Astrocyte (in vitro differentiated cells and primary cell): ENCODE measurements around the gene MCCD1. TPM values are rescaled to one million over a fixed set of nuclear protein-coding genes. Genes with fewer than 3 reads are reported as not detected.

Experiments
- DNase-seq: peaks from one replicate; pipeline ENCODE4 v3.0.0-alpha.2; 2010; ENCODE audit warnings: low read depth
- FAIRE-seq: peaks from 2 replicates; lab custom pipeline; 2011; peaks lifted over from hg19 to GRCh38; lab: Jason Lieb, UNC
- H2AFZ ChIP-seq: 2 replicates; pipeline ENCODE4 v1.6.0; 2012; ENCODE audit warnings: low read depth, low read length, inconsistent platforms
- H3K27ac ChIP-seq: 2 replicates; pipeline ENCODE4 v1.5.1; 2011; ENCODE audit warnings: low read depth, low read length, inconsistent platforms
- H3K27me3 ChIP-seq: 2 replicates; pipeline ENCODE4 v1.6.0; 2011; ENCODE audit warnings: low read length, inconsistent platforms; ENCODE audit not compliant: insufficient read depth
- H3K36me3 ChIP-seq: 2 replicates; pipeline ENCODE4 v1.5.1; 2011; ENCODE audit warnings: low read length, inconsistent platforms; ENCODE audit not compliant: insufficient read depth
- H3K4me1 ChIP-seq: 2 replicates; pipeline ENCODE4 v1.5.1; 2011; ENCODE audit warnings: low read length, inconsistent platforms; ENCODE audit not compliant: insufficient read depth
- H3K4me2 ChIP-seq: 2 replicates; pipeline ENCODE4 v1.6.0; 2012; ENCODE audit warnings: low read length, inconsistent platforms
- H3K4me3 ChIP-seq: 2 replicates; pipeline ENCODE4 v1.5.1; 2011; ENCODE audit warnings: low read depth, mild to moderate bottlenecking, low read length, inconsistent platforms; ENCODE audit not compliant: insufficient read depth
- H3K79me2 ChIP-seq: 2 replicates; pipeline ENCODE4 v1.6.0; 2012; ENCODE audit warnings: mild to moderate bottlenecking, low read length, inconsistent platforms; ENCODE audit not compliant: insufficient read depth
- H3K9ac ChIP-seq: 2 replicates; pipeline ENCODE4 v1.6.0; 2012; ENCODE audit warnings: mild to moderate bottlenecking, low read length, inconsistent platforms
- H3K9me3 ChIP-seq: 2 replicates; pipeline ENCODE4 v1.5.1; 2012; ENCODE audit warnings: low read depth, mild to moderate bottlenecking, low read length, inconsistent platforms; ENCODE audit not compliant: insufficient read depth
- H4K20me1 ChIP-seq: 2 replicates; pipeline ENCODE4 v1.6.0; 2012; ENCODE audit warnings: low read length, inconsistent platforms; ENCODE audit not compliant: insufficient read depth
- H3K27ac Mint-ChIP-seq: one replicate; pipeline ENCODE4 v1.8.0; 2021; ENCODE audit warnings: mild to moderate bottlenecking, mixed read lengths; ENCODE audit not compliant: unreplicated experiment
- H3K27me3 Mint-ChIP-seq: one replicate; pipeline ENCODE4 v1.8.0; 2021; ENCODE audit warnings: low read depth, mixed read lengths; ENCODE audit not compliant: unreplicated experiment
- H3K36me3 Mint-ChIP-seq: one replicate; pipeline ENCODE4 v1.8.0; 2021; ENCODE audit warnings: low read depth, mixed read lengths; ENCODE audit not compliant: unreplicated experiment
- H3K4me1 Mint-ChIP-seq: one replicate; pipeline ENCODE4 v1.8.0; 2021; ENCODE audit warnings: low read depth, mixed read lengths; ENCODE audit not compliant: unreplicated experiment
- H3K4me3 Mint-ChIP-seq: one replicate; pipeline ENCODE4 v1.8.0; 2021; ENCODE audit warnings: mild to moderate bottlenecking, moderate library complexity, mixed read lengths; ENCODE audit not compliant: unreplicated experiment
- H3K9me3 Mint-ChIP-seq: one replicate; pipeline ENCODE4 v1.8.0; 2021; ENCODE audit warnings: mild to moderate bottlenecking, mixed read lengths; ENCODE audit not compliant: unreplicated experiment
- EZH2 ChIP-seq: IDR thresholded peaks from 2 replicates; pipeline ENCODE4 v1.6.1; 2012; ENCODE audit warnings: mild to moderate bottlenecking, low read length, inconsistent platforms; ENCODE audit not compliant: insufficient read depth
- total RNA-seq: library from RNA; stranded (reverse); gene quantifications from 2 replicates; pipeline ENCODE4 v1.2.1, GENCODE V29; 2021
- TF ChIP-seq, protein P1 (sequence below): IDR thresholded peaks from 2 replicates; pipeline ENCODE4 v1.5.1; 2011; ENCODE audit warnings: low read depth, mild to moderate bottlenecking, inconsistent platforms, low read length, moderate library complexity; ENCODE audit not compliant: insufficient read depth

MCCD1 gene
- total RNA-seq, 1 donor from 2014 or later = not detected

DNA sequence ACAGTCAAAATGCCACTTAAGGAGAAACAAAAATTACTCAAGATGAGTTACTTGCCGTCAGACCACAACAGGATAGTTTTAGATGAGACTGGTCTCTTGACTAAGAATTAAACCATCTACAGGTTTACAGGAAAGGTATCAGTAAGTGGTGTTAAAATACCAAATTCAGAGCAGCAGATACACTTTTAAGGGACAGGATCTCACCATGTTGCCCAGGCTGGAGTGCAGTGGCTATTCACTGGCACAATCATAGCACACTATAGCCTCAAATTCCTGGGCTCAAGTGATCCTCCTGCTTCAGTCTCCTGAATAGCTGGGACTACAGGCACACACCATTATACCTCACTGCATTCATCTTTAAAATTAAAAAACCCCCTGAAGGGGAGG, 4.7 kb downstream of the MCCD1 start:
- H3K27ac Mint-ChIP-seq = peak overlapping the region; percentile 55
- FAIRE-seq (no peak), DNase-seq (no peak)
- no peak overlapping the region for H3K4me3 Mint-ChIP-seq
- Histone ChIP-seq H3K27me3 (no peaks in the 10 kb centered on the region), H3K27ac (no peak overlapping the region), H4K20me1 (peaks cover 97% of the 10 kb centered on the region), H3K9me3 (no peaks in the 10 kb centered on the region), H3K4me1 (peaks cover 3% of the 10 kb centered on the region), H2AFZ (no peak overlapping the region), H3K4me3 (no peak overlapping the region), H3K4me2 (no peak overlapping the region), H3K36me3 (peaks cover 72% of the 10 kb centered on the region), H3K9ac (no peak overlapping the region), H3K79me2 (peaks cover 54% of the 10 kb centered on the region)
- H3K36me3 Mint-ChIP-seq = peaks cover 17% of the 10 kb centered on the region
- TF ChIP-seq, protein P1, sequence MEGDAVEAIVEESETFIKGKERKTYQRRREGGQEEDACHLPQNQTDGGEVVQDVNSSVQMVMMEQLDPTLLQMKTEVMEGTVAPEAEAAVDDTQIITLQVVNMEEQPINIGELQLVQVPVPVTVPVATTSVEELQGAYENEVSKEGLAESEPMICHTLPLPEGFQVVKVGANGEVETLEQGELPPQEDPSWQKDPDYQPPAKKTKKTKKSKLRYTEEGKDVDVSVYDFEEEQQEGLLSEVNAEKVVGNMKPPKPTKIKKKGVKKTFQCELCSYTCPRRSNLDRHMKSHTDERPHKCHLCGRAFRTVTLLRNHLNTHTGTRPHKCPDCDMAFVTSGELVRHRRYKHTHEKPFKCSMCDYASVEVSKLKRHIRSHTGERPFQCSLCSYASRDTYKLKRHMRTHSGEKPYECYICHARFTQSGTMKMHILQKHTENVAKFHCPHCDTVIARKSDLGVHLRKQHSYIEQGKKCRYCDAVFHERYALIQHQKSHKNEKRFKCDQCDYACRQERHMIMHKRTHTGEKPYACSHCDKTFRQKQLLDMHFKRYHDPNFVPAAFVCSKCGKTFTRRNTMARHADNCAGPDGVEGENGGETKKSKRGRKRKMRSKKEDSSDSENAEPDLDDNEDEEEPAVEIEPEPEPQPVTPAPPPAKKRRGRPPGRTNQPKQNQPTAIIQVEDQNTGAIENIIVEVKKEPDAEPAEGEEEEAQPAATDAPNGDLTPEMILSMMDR = no peak
- no peak for TF ChIP-seq EZH2
- peaks cover 8% of the 10 kb centered on the region for H3K4me1 Mint-ChIP-seq
- no peaks in the 10 kb centered on the region for H3K9me3 Mint-ChIP-seq
- H3K27me3 Mint-ChIP-seq = no peaks in the 10 kb centered on the region

DNA sequence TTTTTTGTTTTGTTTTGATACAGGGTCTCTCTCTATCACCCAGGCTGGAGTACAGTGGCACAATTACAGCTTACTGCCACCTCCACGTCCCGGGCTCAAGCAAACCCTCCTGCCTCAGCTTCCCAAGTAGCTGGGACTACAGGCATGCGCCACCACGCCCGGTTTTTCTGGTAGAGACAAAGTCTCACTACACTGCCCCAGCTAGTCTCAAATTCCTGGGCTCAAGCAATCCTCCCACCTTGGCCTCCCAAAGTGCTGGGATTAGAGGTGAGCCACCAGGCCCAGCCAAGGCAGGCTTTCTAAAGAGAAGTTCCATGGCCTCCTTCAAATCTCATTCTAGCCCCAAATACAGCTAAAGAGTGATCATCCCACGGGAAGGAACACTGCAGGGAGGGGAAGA, 5.2 kb downstream of the MCCD1 start:
- Histone ChIP-seq H3K9ac (no peak overlapping the region), H2AFZ (no peak overlapping the region), H3K27ac (no peak overlapping the region), H3K9me3 (no peaks in the 10 kb centered on the region), H3K4me3 (no peak overlapping the region), H4K20me1 (peaks cover 99% of the 10 kb centered on the region), H3K4me1 (peaks cover 8% of the 10 kb centered on the region), H3K79me2 (peaks cover 60% of the 10 kb centered on the region), H3K36me3 (peaks cover 78% of the 10 kb centered on the region), H3K4me2 (no peak overlapping the region), H3K27me3 (no peaks in the 10 kb centered on the region)
- no peaks in the 10 kb centered on the region for H3K9me3 Mint-ChIP-seq
- H3K36me3 Mint-ChIP-seq = peaks cover 21% of the 10 kb centered on the region
- TF ChIP-seq, protein P1 = no peak
- no peak for DNase-seq
- H3K4me3 Mint-ChIP-seq = no peak overlapping the region
- H3K4me1 Mint-ChIP-seq = peaks cover 14% of the 10 kb centered on the region
- no peaks in the 10 kb centered on the region for H3K27me3 Mint-ChIP-seq
- H3K27ac Mint-ChIP-seq = no peak overlapping the region
- FAIRE-seq = no peak

DNA sequence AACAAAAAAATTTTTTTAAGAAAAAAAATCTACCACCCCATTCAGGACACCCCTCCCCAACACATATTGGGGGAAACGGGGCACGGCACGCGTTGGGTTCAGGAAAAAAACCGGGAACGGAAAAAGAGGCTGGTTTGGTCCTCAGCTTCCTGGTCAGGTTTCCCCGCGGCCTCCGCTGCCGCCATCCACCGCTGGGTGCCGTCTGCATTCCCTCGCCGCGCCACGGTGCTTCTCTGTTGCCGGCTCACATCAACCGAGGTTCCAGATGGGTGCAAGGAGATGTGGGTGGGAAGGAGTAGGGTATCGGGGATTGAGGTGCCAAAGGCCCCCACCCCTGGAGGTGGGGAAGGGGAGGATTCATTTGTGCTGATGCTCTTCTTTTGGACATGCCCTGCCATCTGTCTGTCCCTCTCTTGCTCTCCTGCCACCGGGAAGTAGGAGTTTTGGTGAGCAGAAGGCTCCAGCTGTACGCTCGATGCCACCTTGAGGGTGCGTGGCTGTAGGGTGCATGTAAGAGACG, 5.8 kb downstream of the MCCD1 start:
- Histone ChIP-seq H3K36me3 (peaks cover 84% of the 10 kb centered on the region), H2AFZ (no peak overlapping the region), H3K27me3 (no peaks in the 10 kb centered on the region), H4K20me1 (peaks cover 99% of the 10 kb centered on the region), H3K9me3 (no peaks in the 10 kb centered on the region), H3K79me2 (peaks cover 65% of the 10 kb centered on the region), H3K4me3 (no peak overlapping the region), H3K4me1 (peaks cover 14% of the 10 kb centered on the region), H3K27ac (no peak overlapping the region), H3K4me2 (no peak overlapping the region), H3K9ac (no peak overlapping the region)
- TF ChIP-seq, protein P1 = no peak
- TF ChIP-seq EZH2 = no peak
- no peak for DNase-seq
- Mint-ChIP-seq H3K27ac (no peak overlapping the region), H3K9me3 (no peaks in the 10 kb centered on the region), H3K4me3 (no peak overlapping the region), H3K4me1 (peaks cover 20% of the 10 kb centered on the region), H3K27me3 (no peaks in the 10 kb centered on the region), H3K36me3 (peaks cover 26% of the 10 kb centered on the region)
- FAIRE-seq = no peak
